Measurements from ENCODE around the gene MDFI. TPM values are rescaled to one million over a fixed set of nuclear protein-coding genes. Genes with fewer than 3 reads are reported as not detected.

MDFI gene
- total and polyA plus RNA-seq, 2 experiments from 2014 or later, result 27.5 to 137 TPM

- DNase-seq (ENCODE audit: low read depth in 1 of 2, low spot score in 1 of 2), result no peak
Measured at GRCh38 chr6:41687501-41688175, 49.4 kb downstream of the MDFI start.

DNA sequence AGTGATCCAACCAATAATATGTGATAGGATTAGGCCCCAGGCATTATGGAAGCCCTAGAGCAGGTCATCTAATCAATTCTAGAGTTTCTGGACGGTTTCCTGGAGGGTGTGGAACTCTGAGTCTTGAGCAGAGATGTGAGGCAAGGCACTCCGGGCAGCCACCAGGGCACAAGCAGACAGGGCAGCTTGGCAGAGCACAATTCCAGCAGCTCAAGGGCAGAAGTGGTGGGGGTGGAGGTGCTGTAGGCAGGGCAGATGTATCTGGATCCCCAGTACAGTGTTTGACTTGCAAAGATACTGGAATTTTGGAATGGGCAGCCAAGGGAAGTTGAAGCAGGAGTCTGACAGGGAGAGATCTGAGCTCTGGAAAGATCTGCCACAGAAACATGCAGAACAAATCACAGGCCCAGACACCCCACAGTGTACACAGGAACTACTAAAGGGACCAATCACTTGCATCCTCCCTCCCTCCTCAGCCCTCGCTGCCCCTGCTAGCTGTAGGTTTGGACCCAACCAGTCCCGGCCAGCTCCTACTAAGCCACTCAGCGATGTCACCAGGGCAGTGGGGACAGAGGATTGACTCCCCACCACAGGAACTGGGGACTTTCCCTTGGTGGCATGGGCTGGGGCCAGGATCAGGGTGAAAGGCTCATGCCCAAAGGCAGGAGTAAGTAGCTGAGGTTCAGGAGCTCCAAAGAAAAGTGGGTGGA, 50.1 kb downstream of the MDFI start:
- Histone ChIP-seq H3K36me3 (no peaks in the 10 kb centered on the region), H3K4me3 (no peak overlapping the region), H3K27ac (no peak overlapping the region), H3K4me1 (ENCODE audit: low read depth) (no peaks in the 10 kb centered on the region), H3K27me3 (no peaks in the 10 kb centered on the region), H3K9me3 (ENCODE audit: low read depth) (no peaks in the 10 kb centered on the region)
- DNase-seq (ENCODE audit: low read depth in 1 of 2, low spot score in 1 of 2), result no peak
- TF ChIP-seq CTCF (IDR thresholded peaks at IDR 0.05; ENCODE audit: low read depth, low read length), result no peak

More at GRCh38 chr6:41687501-41688175, 49.4 kb downstream of the MDFI start:
- no peaks in the 10 kb centered on the region for H3K36me3 ChIP-seq
- H3K27me3 ChIP-seq, result no peaks in the 10 kb centered on the region
- no peak overlapping the region for H3K27ac ChIP-seq
- no peaks in the 10 kb centered on the region for H3K4me1 ChIP-seq (ENCODE audit: low read depth)
- TF ChIP-seq CTCF (IDR thresholded peaks at IDR 0.05; ENCODE audit: low read depth, low read length), result no peak
- H3K4me3 ChIP-seq, result no peak overlapping the region
- no peaks in the 10 kb centered on the region for H3K9me3 ChIP-seq (ENCODE audit: low read depth)

- Histone ChIP-seq H3K4me1 (ENCODE audit: low read depth) (no peaks in the 10 kb centered on the region), H3K27me3 (no peaks in the 10 kb centered on the region), H3K4me3 (no peak overlapping the region), H3K9me3 (ENCODE audit: low read depth) (no peaks in the 10 kb centered on the region), H3K36me3 (no peaks in the 10 kb centered on the region), H3K27ac (no peak overlapping the region)
- DNase-seq (ENCODE audit: low read depth in 1 of 2, low spot score in 1 of 2), result peak in 1 of 2 donors; percentile 32
- no peak for TF ChIP-seq CTCF (IDR thresholded peaks at IDR 0.05; ENCODE audit: low read depth, low read length)
Measured at GRCh38 chr6:41689171-41690008, 51.1 kb downstream of the MDFI start.

DNA sequence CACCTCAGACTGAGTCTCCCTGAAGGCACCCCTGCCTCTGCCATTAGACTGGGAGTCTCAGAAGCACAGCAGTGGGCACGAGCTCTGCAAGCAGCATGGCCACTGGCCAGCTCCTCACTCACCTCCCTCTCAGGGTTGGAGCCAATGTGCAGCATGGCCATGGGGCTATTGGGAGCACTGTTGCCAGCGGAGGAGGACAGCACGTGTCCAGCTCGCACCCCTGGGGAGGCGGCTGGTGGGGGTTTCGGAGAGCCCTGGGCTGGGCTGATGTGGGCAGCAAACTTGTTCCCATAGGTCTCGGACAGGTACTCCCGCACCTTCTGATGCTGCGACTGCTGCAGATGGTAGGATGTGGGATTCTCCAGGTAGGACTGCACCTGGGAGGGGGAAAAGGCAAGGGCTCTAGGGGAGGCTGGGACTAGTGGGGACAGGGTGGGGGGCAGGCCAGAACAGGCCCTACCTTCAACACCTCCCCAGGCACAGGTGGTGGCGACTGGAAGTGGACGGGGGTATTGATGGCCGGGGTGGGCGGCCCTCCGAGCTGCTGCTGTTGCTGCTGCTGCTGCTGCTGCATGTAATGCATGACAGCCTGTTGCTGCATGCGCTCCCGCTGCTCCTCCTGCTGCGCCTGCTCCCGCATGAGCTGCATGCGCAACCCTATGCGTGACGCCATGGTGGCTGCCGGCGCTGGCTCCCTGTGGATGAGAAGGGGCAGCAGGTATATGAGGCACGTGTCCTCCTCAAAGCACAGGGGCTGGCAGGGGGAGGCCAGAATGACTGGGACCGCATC, 52.5 kb downstream of the MDFI start:
- Histone ChIP-seq H3K4me1 (ENCODE audit: low read depth) (no peaks in the 10 kb centered on the region), H3K9me3 (ENCODE audit: low read depth) (no peaks in the 10 kb centered on the region), H3K27me3 (no peaks in the 10 kb centered on the region), H3K27ac (no peak overlapping the region), H3K4me3 (no peak overlapping the region), H3K36me3 (no peaks in the 10 kb centered on the region)
- no peak for TF ChIP-seq CTCF (IDR thresholded peaks at IDR 0.05; ENCODE audit: low read depth, low read length)
- no peak for DNase-seq (ENCODE audit: low read depth in 1 of 2, low spot score in 1 of 2)

Measured in cardiac muscle cell (in vitro differentiated cells and primary cell).